HEK293 (cell line): ENCODE results near the gene CLSTN1.
A peak's percentile ranks its signal among the peaks of the same experiment; 100 is the strongest.

ENCODE experiments used
- CTCF ChIA-PET: fragments of 350-600 bp; formaldehyde crosslinking; extraction: SDS; loops from one replicate; lab custom pipeline; 2021; ENCODE audit warnings: antibody characterized with exemption; lab: Yijun Ruan, JAX
- POLR2A ChIA-PET: fragments of 300-600 bp; formaldehyde crosslinking; extraction: SDS; loops from one replicate; lab custom pipeline; 2020; ENCODE audit warnings: antibody characterized with exemption, inconsistent platforms; lab: Yijun Ruan, JAX
- H3K27ac ChIP-seq: fragments of 200-500 bp; sonication (Bioruptor generic); 2 replicates; pipeline ENCODE4 v1.5.1; 2014; ENCODE audit warnings: low read depth, low read length, control low read depth, inconsistent platforms; ENCODE audit errors: extremely low read depth
- H3K36me3 ChIP-seq, 2 experiments: fragments of 200-500 bp in 1 of 2; sonication (Bioruptor generic) in 1 of 2; 1 replicate in 1 of 2; 2 replicates in 1 of 2; pipeline ENCODE4 v1.5.1; 2014 to 2017; ENCODE audit warnings: inconsistent platforms in 2 of 2, low read length in 2 of 2; ENCODE audit not compliant: control insufficient read depth in 2 of 2, insufficient read depth in 1 of 2
- H3K4me1 ChIP-seq: fragments of 200-500 bp; sonication (Bioruptor generic); 2 replicates; pipeline ENCODE4 v1.5.1; 2014; ENCODE audit warnings: mild to moderate bottlenecking, low read length, inconsistent platforms; ENCODE audit not compliant: control insufficient read depth, insufficient read depth
- H3K4me3 ChIP-seq: 2 replicates; pipeline ENCODE4 v1.5.1; 2011; ENCODE audit warnings: low read depth, mild to moderate bottlenecking, control low read depth, low read length, moderate library complexity
- H3K9me3 ChIP-seq: fragments of 200-500 bp; sonication (Bioruptor generic); 2 replicates; pipeline ENCODE4 v1.5.1; 2014; ENCODE audit warnings: low read depth, low read length, inconsistent platforms; ENCODE audit not compliant: control insufficient read depth, insufficient read depth
- ATF2 ChIP-seq: fragments of 450-650 bp; formaldehyde crosslinking; IDR thresholded peaks from 2 replicates; pipeline ENCODE4 v1.5.1; 2016; ENCODE audit warnings: missing biosample characterization, missing genetic modification characterization, low read depth
- KLF17 ChIP-seq: fragments of 450-650 bp; formaldehyde crosslinking; IDR thresholded peaks from 2 replicates; pipeline ENCODE4 v1.5.1; 2016; ENCODE audit warnings: missing biosample characterization, missing genetic modification characterization
- KLF7 ChIP-seq: fragments of 450-650 bp; formaldehyde crosslinking; IDR thresholded peaks from 2 replicates; pipeline ENCODE4 v1.5.1; 2016; ENCODE audit warnings: missing biosample characterization, missing genetic modification characterization, borderline replicate concordance
- PRDM6 ChIP-seq: fragments of 450-650 bp; formaldehyde crosslinking; IDR thresholded peaks from 2 replicates; pipeline ENCODE4 v1.5.1; 2017; ENCODE audit warnings: missing biosample characterization, missing genetic modification characterization
- SETDB1 ChIP-seq: IDR thresholded peaks from one replicate; pipeline ENCODE4 v1.6.1; 2017; ENCODE audit warnings: mild to moderate bottlenecking, low read length, moderate library complexity, mixed read lengths; ENCODE audit not compliant: insufficient read length
- ZFP3 ChIP-seq: fragments of 450-650 bp; formaldehyde crosslinking; IDR thresholded peaks from 2 replicates; pipeline ENCODE4 v1.5.1; 2016; ENCODE audit warnings: low read depth, missing biosample characterization, missing genetic modification characterization
- ZNF138 ChIP-seq: fragments of 450-650 bp; formaldehyde crosslinking; IDR thresholded peaks from 2 replicates; pipeline ENCODE4 v1.5.1; 2016; ENCODE audit warnings: missing biosample characterization, missing genetic modification characterization, borderline replicate concordance
- ZNF140 ChIP-seq: fragments of 450-650 bp; formaldehyde crosslinking; IDR thresholded peaks from 2 replicates; pipeline ENCODE4 v1.5.1; 2016; ENCODE audit warnings: missing biosample characterization, missing genetic modification characterization
- ZNF157 ChIP-seq: fragments of 450-650 bp; formaldehyde crosslinking; IDR thresholded peaks from 2 replicates; pipeline ENCODE4 v1.5.1; 2016; ENCODE audit warnings: missing biosample characterization, missing genetic modification characterization
- ZNF184 ChIP-seq: fragments of 450-650 bp; IDR thresholded peaks from 2 replicates; pipeline ENCODE4 v1.5.1; 2018; ENCODE audit warnings: missing biosample characterization, mild to moderate bottlenecking, missing genetic modification characterization
- ZNF280D ChIP-seq: fragments of 450-650 bp; formaldehyde crosslinking; IDR thresholded peaks from 2 replicates; pipeline ENCODE4 v1.5.1; 2016; ENCODE audit warnings: missing biosample characterization, missing genetic modification characterization
- ZNF449 ChIP-seq: fragments of 450-650 bp; formaldehyde crosslinking; IDR thresholded peaks from 2 replicates; pipeline ENCODE4 v1.5.1; 2017; ENCODE audit warnings: missing biosample characterization, mild to moderate bottlenecking, missing genetic modification characterization, moderate library complexity
- ZNF513 ChIP-seq: fragments of 450-650 bp; IDR thresholded peaks from 2 replicates; pipeline ENCODE4 v1.5.1; 2018; ENCODE audit warnings: missing biosample characterization, missing genetic modification characterization
- ZNF707 ChIP-seq: fragments of 450-650 bp; formaldehyde crosslinking; IDR thresholded peaks from 2 replicates; pipeline ENCODE4 v1.5.1; 2016; ENCODE audit warnings: missing biosample characterization, missing genetic modification characterization
- ZSCAN16 ChIP-seq: fragments of 450-650 bp; formaldehyde crosslinking; IDR thresholded peaks from 2 replicates; pipeline ENCODE4 v1.5.1; 2016; ENCODE audit warnings: missing biosample characterization, missing genetic modification characterization
- ZSCAN23 ChIP-seq: fragments of 450-650 bp; formaldehyde crosslinking; IDR thresholded peaks from 2 replicates; pipeline ENCODE4 v1.5.1; 2016; ENCODE audit warnings: missing biosample characterization, missing genetic modification characterization
- ZSCAN5A ChIP-seq: fragments of 450-650 bp; formaldehyde crosslinking; IDR thresholded peaks from 2 replicates; pipeline ENCODE4 v1.5.1; 2016; ENCODE audit warnings: missing biosample characterization, missing genetic modification characterization

Gene CLSTN1

GRCh38 chr1:9703681-9704080, 120.1 kb downstream of the CLSTN1 start:
- ChIA-PET CTCF (interaction anchor here (0.5 to 2.4 kb wide), 8 partner anchors 11 to 573 kb away, joined by 3 to 7 read pairs (median 3); no protein-coding TSS in a partner anchor), POLR2A (no interaction called here)
- H3K9me3 ChIP-seq: no peaks in the 10 kb centered on the region
- peak; percentile 94; the same call in 1 of the 2 replicates for TF ChIP-seq ZNF140
- TF ChIP-seq ZNF449 (tag by site-specific recombination): no peak
- no peaks in the 10 kb centered on the region for H3K36me3 ChIP-seq
- H3K27ac ChIP-seq: no peak overlapping the region
- H3K4me3 ChIP-seq: no peak overlapping the region
- no peaks in the 10 kb centered on the region for H3K4me1 ChIP-seq

GRCh38 chr1:9703165-9703509, 120.6 kb downstream of the CLSTN1 start:
- TF ChIP-seq ZSCAN23 (tag by site-specific recombination) (no peak), ZSCAN16 (tag by site-specific recombination) (no peak), SETDB1 (no peak), PRDM6 (no peak), ZFP3 (tag by site-specific recombination) (no peak), ZSCAN5A (tag by site-specific recombination) (no peak), ZNF184 (tag by site-specific recombination) (no peak), ZNF280D (no peak), ATF2 (tag by site-specific recombination) (no peak), ZNF157 (tag by site-specific recombination) (no peak), ZNF707 (tag by site-specific recombination) (no peak), KLF17 (no peak), KLF7 (no peak), ZNF513 (tag by site-specific recombination) (no peak), ZNF138 (tag by site-specific recombination) (no peak)
- Histone ChIP-seq H3K4me3 (no peak overlapping the region), H3K27ac (no peak overlapping the region), H3K4me1 (no peaks in the 10 kb centered on the region), H3K9me3 (no peaks in the 10 kb centered on the region), H3K36me3 (no peaks in the 10 kb centered on the region)
- CTCF ChIA-PET: interaction anchor here (0.6 to 2.4 kb wide), 13 partner anchors 8 to 566 kb away, joined by 3 to 7 read pairs (median 4); no protein-coding TSS in a partner anchor
- POLR2A ChIA-PET: no interaction called here
